DOHH2 (cell line): Measurements from ENCODE around the gene ZSCAN29.

Experiments
- H3F3A ChIP-seq: fragments of 200-600 bp; sonication (generic), shearing (Covaris generic); 2 replicates; pipeline ENCODE4 v1.6.0; 2016; ENCODE audit warnings: antibody characterized with exemption, mild to moderate bottlenecking; ENCODE audit not compliant: control insufficient read depth, insufficient read depth
- H3K27ac ChIP-seq: fragments of 200-600 bp; sonication (generic); 2 replicates; pipeline ENCODE4 v1.5.1; 2014; ENCODE audit warnings: low read depth, mild to moderate bottlenecking, low read length, moderate library complexity
- H3K27me3 ChIP-seq: fragments of 200-600 bp; sonication (generic); 2 replicates; pipeline ENCODE4 v1.6.1; 2014; ENCODE audit warnings: mild to moderate bottlenecking, low read length, mixed read lengths; ENCODE audit not compliant: control insufficient read depth
- H3K36me3 ChIP-seq: fragments of 200-600 bp; sonication (generic); 2 replicates; pipeline ENCODE4 v1.6.1; 2014; ENCODE audit warnings: mild to moderate bottlenecking, low read length, moderate library complexity, mixed read lengths; ENCODE audit not compliant: control insufficient read depth
- H3K4me1 ChIP-seq: fragments of 200-600 bp; sonication (generic); 2 replicates; pipeline ENCODE4 v1.6.1; 2014; ENCODE audit warnings: mild to moderate bottlenecking, low read length, mixed read lengths; ENCODE audit not compliant: control insufficient read depth
- H3K4me2 ChIP-seq: fragments of 200-600 bp; sonication (generic); 2 replicates; pipeline ENCODE4 v1.6.0; 2014; ENCODE audit warnings: mild to moderate bottlenecking, low read length, moderate library complexity
- H3K4me3 ChIP-seq: fragments of 200-600 bp; sonication (generic); 2 replicates; pipeline ENCODE4 v1.5.1; 2014; ENCODE audit warnings: mild to moderate bottlenecking, low read length, mixed read lengths
- H3K79me2 ChIP-seq: fragments of 200-600 bp; sonication (generic); 2 replicates; pipeline ENCODE4 v1.6.1; 2014; ENCODE audit warnings: mild to moderate bottlenecking, low read length, mixed read lengths; ENCODE audit not compliant: control insufficient read depth
- H3K9me2 ChIP-seq: fragments of 200-600 bp; sonication (generic); replicated peaks from 2 replicates; pipeline ENCODE4 v1.6.1; 2014; ENCODE audit warnings: mild to moderate bottlenecking, low read length, mixed read lengths; ENCODE audit not compliant: control insufficient read depth
- H3K9me3 ChIP-seq: fragments of 200-600 bp; sonication (generic); 2 replicates; pipeline ENCODE4 v1.6.1; 2014; ENCODE audit warnings: antibody characterized with exemption, low read length, mixed read lengths; ENCODE audit not compliant: control insufficient read depth, insufficient read depth
- H4K20me1 ChIP-seq: fragments of 200-600 bp; sonication (generic); 2 replicates; pipeline ENCODE4 v1.6.0; 2014; ENCODE audit warnings: low read depth, mild to moderate bottlenecking, antibody characterized with exemption, low read length, moderate library complexity; ENCODE audit not compliant: control insufficient read depth, insufficient read depth
- CTCF ChIP-seq: fragments of 200-600 bp; sonication (generic); IDR thresholded peaks from one replicate; pipeline ENCODE4 v1.5.1; 2014; ENCODE audit warnings: antibody characterized with exemption, mild to moderate bottlenecking, low read depth, low read length; ENCODE audit not compliant: poor library complexity, severe bottlenecking
- EZH2phosphoT487 ChIP-seq: fragments of 200-600 bp; sonication (generic); IDR thresholded peaks from 2 replicates; pipeline ENCODE4 v1.6.1; 2017; ENCODE audit warnings: borderline replicate concordance, mild to moderate bottlenecking, antibody characterized with exemption, low read length, moderate library complexity, mixed read lengths

Gene ZSCAN29

GRCh38 chr15:43325039-43325684 lies 45.7 kb downstream of the ZSCAN29 start:
- peaks cover 22% of the 10 kb centered on the region for H3K36me3 ChIP-seq
- no peaks in the 10 kb centered on the region for H3K27me3 ChIP-seq
- H3K4me1 ChIP-seq, result peaks cover 45% of the 10 kb centered on the region
- TF ChIP-seq CTCF (no peak), EZH2phosphoT487 (no peak)
- no peaks in the 10 kb centered on the region for H4K20me1 ChIP-seq
- 0 out of 2 replicates have a peak, but pooled peaks cover 3% of the 10 kb centered on the region for H3K9me3 ChIP-seq
- H3K4me2 ChIP-seq, result peak overlapping the region; percentile 24
- peaks cover 21% of the 10 kb centered on the region for H3K79me2 ChIP-seq
- no peaks in the 10 kb centered on the region for H3K9me2 ChIP-seq
- no peak overlapping the region for H3K4me3 ChIP-seq
- H3F3A ChIP-seq, result peaks cover 4% of the 10 kb centered on the region; the same call in 1 of the 2 replicates
- no peak overlapping the region for H3K27ac ChIP-seq

GRCh38 chr15:43318990-43319771 lies 51.7 kb downstream of the ZSCAN29 start:
- H3F3A ChIP-seq, result no peaks in the 10 kb centered on the region
- no peaks in the 10 kb centered on the region for H3K9me3 ChIP-seq
- no peaks in the 10 kb centered on the region for H3K36me3 ChIP-seq
- peaks cover 4% of the 10 kb centered on the region; the same call in 1 of the 2 replicates for H3K27me3 ChIP-seq
- no peaks in the 10 kb centered on the region for H3K79me2 ChIP-seq
- no peaks in the 10 kb centered on the region for H4K20me1 ChIP-seq
- H3K27ac ChIP-seq, result no peak overlapping the region
- TF ChIP-seq CTCF, result no peak
- no peak for TF ChIP-seq EZH2phosphoT487
- no peak overlapping the region for H3K4me3 ChIP-seq
- H3K9me2 ChIP-seq, result no peaks in the 10 kb centered on the region
- H3K4me1 ChIP-seq, result peaks cover 8% of the 10 kb centered on the region
- H3K4me2 ChIP-seq, result no peak overlapping the region

- Histone ChIP-seq H3K27me3 (peaks cover 4% of the 10 kb centered on the region; the same call in 1 of the 2 replicates), H3K27ac (no peak overlapping the region), H3F3A (no peaks in the 10 kb centered on the region), H3K79me2 (no peaks in the 10 kb centered on the region), H3K4me1 (no peaks in the 10 kb centered on the region), H4K20me1 (no peaks in the 10 kb centered on the region), H3K9me3 (no peaks in the 10 kb centered on the region), H3K4me3 (no peak overlapping the region), H3K9me2 (no peaks in the 10 kb centered on the region), H3K4me2 (no peak overlapping the region), H3K36me3 (no peaks in the 10 kb centered on the region)
- TF ChIP-seq EZH2phosphoT487 (no peak), CTCF (no peak)
These were observed 53.2 kb downstream of the ZSCAN29 start for GRCh38 chr15:43317566-43318184.
